Omental fat pad (tissue), 4 donors: ENCODE data around the gene RTN4RL1. TPM values are rescaled to one million over a fixed set of nuclear protein-coding genes. Genes with fewer than 3 reads are reported as not detected.
A peak's percentile ranks its signal among the peaks of the same experiment; 100 is the strongest.

Source experiments
- ATAC-seq: fragments of 150-250 bp; one replicate; pipeline ENCODE4 v1.9.1; 2016; ENCODE audit warnings: mild to moderate bottlenecking, moderate library complexity; ENCODE audit not compliant: low FRiP score
- DNase-seq: peaks from one replicate; pipeline ENCODE4 v3.0.0-alpha.2; 2019; ENCODE audit warnings: low spot score
- total RNA-seq, 4 donors: library from RNA; depleted of rRNA; stranded (reverse); fragments of >200 nt; gene quantifications; one replicate each; pipeline ENCODE4 v1.1.0, GENCODE V29; 2016
- TF ChIP-seq, protein P1 (sequence below), 3 donors: fragments of 450-650 bp; IDR thresholded peaks; one replicate each; pipeline ENCODE4 v1.5.1; 2016 to 2017; ENCODE audit warnings: antibody characterized with exemption in 3 of 3, mild to moderate bottlenecking in 3 of 3, moderate library complexity in 2 of 3

RTN4RL1 gene
- total RNA-seq, 4 donors from 2014 or later, result 4.5 to 5.2 (median 4.6) TPM

DNA sequence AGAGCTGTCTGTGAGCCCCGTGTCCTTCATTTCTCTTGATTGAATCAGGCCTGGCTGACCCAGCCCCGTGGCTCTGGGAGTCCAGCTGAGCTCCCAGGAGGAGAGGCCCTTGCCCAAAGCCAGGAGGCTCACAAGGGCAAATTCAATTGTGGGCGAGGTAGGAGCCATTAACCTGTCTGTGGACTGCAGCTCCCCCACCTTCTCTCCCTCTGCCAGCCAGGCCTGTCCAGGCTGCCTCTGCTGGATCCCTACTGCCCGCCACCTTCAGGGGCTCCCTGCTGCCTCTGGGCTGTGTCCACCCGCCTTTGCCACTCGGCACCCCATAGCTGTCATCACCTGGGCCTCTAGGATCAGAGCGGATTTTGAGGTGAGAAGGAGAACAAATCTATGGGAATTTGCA lies 61.9 kb downstream of the RTN4RL1 start:
- no peak for ATAC-seq
- no peak for DNase-seq
- TF ChIP-seq, protein P1, sequence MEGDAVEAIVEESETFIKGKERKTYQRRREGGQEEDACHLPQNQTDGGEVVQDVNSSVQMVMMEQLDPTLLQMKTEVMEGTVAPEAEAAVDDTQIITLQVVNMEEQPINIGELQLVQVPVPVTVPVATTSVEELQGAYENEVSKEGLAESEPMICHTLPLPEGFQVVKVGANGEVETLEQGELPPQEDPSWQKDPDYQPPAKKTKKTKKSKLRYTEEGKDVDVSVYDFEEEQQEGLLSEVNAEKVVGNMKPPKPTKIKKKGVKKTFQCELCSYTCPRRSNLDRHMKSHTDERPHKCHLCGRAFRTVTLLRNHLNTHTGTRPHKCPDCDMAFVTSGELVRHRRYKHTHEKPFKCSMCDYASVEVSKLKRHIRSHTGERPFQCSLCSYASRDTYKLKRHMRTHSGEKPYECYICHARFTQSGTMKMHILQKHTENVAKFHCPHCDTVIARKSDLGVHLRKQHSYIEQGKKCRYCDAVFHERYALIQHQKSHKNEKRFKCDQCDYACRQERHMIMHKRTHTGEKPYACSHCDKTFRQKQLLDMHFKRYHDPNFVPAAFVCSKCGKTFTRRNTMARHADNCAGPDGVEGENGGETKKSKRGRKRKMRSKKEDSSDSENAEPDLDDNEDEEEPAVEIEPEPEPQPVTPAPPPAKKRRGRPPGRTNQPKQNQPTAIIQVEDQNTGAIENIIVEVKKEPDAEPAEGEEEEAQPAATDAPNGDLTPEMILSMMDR (IDR thresholded peaks at IDR 0.05), result no peak

DNA sequence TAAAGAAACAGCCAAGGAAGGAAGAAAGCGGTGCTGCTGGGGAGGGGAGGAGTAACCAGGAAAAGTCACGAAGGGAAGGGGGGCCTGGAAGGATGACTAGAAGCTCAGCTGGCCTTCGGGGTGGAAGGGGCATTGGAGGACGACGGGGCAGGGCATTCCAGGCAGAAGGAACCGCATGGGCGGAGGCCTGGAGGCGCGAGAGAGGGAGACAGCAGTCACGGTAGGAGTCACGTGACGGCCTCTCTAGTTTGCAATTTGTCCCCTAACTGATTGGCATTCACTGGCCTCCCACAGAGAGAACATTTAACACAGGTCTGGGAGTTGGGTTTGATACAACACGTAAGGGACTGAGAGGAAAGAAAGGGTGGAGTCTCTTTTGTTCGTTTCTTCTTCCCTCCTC lies 63.9 kb downstream of the RTN4RL1 start:
- no peak for DNase-seq
- no peak for ATAC-seq
- TF ChIP-seq, protein P1 (IDR thresholded peaks at IDR 0.05), result no peak

DNA sequence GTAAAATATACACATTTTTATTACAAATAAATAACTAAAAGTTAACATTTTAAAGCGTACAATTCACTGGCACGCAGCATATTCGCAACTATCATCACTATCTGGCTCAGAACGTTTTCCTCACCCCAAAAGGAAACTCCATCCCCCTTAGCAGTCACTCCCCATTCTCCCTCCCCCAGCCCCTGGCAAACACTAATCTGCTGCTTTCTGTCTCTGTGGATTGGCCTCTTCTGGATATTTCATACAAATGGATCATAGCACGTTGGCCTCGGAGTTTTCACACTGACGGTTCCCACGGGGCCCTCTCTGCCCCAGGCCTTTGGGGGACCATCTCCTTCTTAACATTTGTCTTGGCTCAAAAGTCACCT lies 64.6 kb downstream of the RTN4RL1 start:
- DNase-seq, result no peak
- TF ChIP-seq, protein P1 (IDR thresholded peaks at IDR 0.05), result no peak
- ATAC-seq, result peak; percentile 42

DNA sequence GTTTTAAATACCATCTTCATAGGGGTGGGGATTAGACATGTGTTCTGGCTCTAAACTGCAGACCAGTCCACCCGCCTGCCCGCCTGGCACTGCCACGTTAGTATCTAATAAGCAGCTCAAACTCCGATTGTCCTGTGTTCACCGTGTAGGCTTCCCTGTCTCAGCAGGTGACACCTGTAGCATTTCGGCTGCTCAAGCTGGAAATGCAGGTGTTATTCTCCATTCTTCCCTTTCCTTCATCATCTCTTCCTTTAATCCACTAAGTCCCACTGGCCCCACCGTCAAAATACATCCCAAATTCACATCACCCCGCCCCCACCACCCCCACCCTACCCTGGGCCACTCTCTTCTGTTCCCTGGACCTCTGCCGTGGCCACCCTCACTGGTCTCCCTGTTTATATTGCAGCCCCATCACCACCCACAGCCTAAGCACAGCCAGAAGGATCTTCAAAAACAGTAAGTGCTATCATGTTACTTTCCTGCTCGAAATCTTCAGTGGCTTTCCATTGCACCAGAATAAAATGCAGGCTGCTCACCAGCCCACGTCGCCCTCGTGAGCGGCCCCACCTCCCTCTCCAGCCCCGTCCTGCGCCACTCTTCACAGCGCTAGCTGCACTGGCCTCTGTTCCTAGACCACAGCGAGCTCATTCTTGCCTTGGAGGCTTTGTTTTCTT lies 65.1 kb downstream of the RTN4RL1 start:
- TF ChIP-seq, protein P1 (IDR thresholded peaks at IDR 0.05), result no peak
- ATAC-seq (peak; percentile 75), DNase-seq (no peak)

DNA sequence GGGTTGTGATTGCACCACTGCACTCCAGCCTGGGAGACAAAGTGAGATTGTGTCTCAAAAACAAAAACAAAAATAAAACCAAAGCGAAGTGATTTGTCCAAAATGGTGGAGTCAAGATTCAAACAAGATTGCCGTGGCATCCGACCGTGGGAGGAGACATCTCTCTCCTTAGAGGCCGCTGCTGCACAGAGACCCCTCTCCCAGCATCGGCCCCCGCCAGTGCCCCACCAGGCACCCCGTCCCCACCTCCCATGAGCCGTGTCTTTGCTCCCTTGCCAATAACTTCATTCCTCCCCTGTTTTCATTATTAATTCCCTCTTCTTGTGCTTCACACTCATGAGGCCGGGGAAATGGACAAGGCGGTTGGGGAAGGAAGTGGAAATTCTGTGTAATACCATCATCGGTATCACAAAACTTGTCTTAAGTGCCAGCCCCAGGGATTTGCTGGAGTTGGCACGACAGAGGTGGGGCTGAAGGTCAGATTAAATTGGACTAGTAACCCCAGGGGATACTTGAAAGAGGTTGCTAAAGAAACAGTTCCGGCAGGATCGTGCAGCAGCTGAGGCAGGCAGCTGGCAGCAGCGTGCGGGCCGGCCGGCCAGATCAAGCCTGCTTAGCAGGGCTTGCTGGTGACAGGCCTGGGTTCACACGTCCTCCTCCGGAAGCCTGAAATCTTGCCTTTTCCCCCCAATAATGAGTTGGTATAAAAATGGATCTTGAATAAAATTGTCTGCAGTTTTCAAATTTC lies 66.8 kb downstream of the RTN4RL1 start:
- DNase-seq (no peak), ATAC-seq (no peak)
- TF ChIP-seq, protein P1 (IDR thresholded peaks at IDR 0.05), result no peak

DNA sequence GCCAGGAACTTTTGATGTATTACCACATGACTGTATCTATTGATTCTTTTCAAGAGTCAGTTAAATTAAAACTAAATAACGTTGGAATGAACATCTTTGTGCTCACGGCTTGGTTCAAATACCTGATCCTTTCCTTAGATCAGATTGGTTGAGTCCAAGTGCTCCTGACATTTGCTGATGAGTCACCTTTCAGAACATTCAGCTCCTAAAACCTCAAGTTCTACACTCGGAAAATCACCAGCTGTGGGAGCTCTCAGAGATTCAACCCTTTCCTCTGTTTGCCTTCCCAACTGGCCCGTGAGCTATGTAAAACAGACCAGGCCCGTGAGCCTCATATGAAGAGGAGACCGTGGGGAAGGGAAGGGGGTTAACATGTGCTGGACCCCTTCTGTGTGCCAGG lies 68.1 kb downstream of the RTN4RL1 start:
- TF ChIP-seq, protein P1 (IDR thresholded peaks at IDR 0.05), result no peak
- DNase-seq (no peak), ATAC-seq (no peak)

DNA sequence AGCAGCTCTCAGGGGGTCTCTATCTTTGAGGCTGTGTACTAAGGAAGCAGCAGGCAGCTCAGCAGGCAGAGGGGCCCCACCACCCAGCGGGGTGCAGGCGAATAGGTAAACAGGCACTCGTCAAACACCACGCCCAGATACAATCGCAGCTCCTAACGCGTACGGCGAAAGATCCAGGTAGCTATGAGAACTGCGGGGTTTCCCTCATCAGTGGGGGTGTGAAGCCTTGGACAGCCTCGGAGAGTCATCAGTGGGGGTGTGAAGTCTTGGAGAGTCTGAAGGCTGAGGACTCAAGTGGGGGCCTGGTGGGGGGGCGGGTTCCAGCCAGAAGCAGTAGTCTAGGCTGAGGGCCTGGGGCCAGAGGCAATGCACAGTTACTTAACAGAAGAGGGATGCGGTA lies 69.0 kb downstream of the RTN4RL1 start:
- DNase-seq (no peak), ATAC-seq (no peak)
- TF ChIP-seq, protein P1 (IDR thresholded peaks at IDR 0.05), result no peak
